H1 (cell line): Measurements from ENCODE around the gene LDLRAD1. TPM values are rescaled to one million over a fixed set of nuclear protein-coding genes. Genes with fewer than 3 reads are reported as not detected.

Experiments used
- CTCF ChIA-PET: fragments of 300-600 bp; sonication (Branson Sonifier 250); formaldehyde crosslinking; loops from one replicate; lab custom pipeline; 2021; ENCODE audit not compliant: partially characterized antibody; lab: Charles Lee
- POLR2A ChIA-PET: fragments of 300-600 bp; sonication (Branson Sonifier 250); formaldehyde crosslinking; loops from one replicate; lab custom pipeline; 2021; ENCODE audit warnings: inconsistent platforms; ENCODE audit not compliant: partially characterized antibody; lab: Charles Lee
- DNase-seq, 2 experiments: peaks; one replicate each; pipeline versions ENCODE4 v3.0.0 to v3.0.0-alpha.2; 2010 to 2022; ENCODE audit warnings: low spot score in 2 of 2, low read depth in 1 of 2, mixed read lengths in 1 of 2
- FAIRE-seq: peaks from 2 replicates; lab custom pipeline; 2011; peaks lifted over from hg19 to GRCh38; lab: Jason Lieb, UNC
- H2AFZ ChIP-seq: 2 replicates; pipeline ENCODE4 v1.8.1; 2012; ENCODE audit warnings: low read length, inconsistent platforms
- H2AK5ac ChIP-seq: 2 replicates; pipeline ENCODE4 v1.6.1; 2013; ENCODE audit warnings: low read depth, low read length
- H2BK120ac ChIP-seq: replicated peaks from 2 replicates; pipeline ENCODE3; 2013; ENCODE audit warnings: low read depth, low read length, inconsistent platforms
- H2BK12ac ChIP-seq: 2 replicates; pipeline ENCODE4 v1.6.1; 2013; ENCODE audit warnings: low read depth, low read length
- H2BK15ac ChIP-seq: 2 replicates; pipeline ENCODE4 v1.6.1; 2013; ENCODE audit warnings: low read length
- H2BK20ac ChIP-seq: 2 replicates; pipeline ENCODE4 v1.6.1; 2013; ENCODE audit warnings: low read length
- H2BK5ac ChIP-seq: 2 replicates; pipeline ENCODE4 v1.6.1; 2013; ENCODE audit warnings: low read depth, low read length
- H3K14ac ChIP-seq: 2 replicates; pipeline ENCODE4 v1.6.1; 2013; ENCODE audit warnings: inconsistent platforms; ENCODE audit not compliant: insufficient read length
- H3K18ac ChIP-seq: 2 replicates; pipeline ENCODE4 v1.6.1; 2013; ENCODE audit warnings: low read length; ENCODE audit errors: extremely low read depth
- H3K23ac ChIP-seq: 2 replicates; pipeline ENCODE4 v1.6.1; 2013; ENCODE audit warnings: inconsistent platforms; ENCODE audit not compliant: insufficient read length
- H3K23me2 ChIP-seq: 2 replicates; pipeline ENCODE4 v1.6.1; 2013; ENCODE audit warnings: low read depth, low read length
- H3K27ac ChIP-seq: 2 replicates; pipeline ENCODE4 v1.6.1; 2011; ENCODE audit warnings: low read depth, low read length, inconsistent platforms
- H3K27me3 ChIP-seq, 4 experiments: replicated peaks in 1 of 4; 1 replicate in 1 of 4; 2 replicates in 3 of 4; pipeline versions ENCODE4 v1.6.1 to v1.8.1; 2011 to 2013; ENCODE audit warnings: low read length in 3 of 4, mild to moderate bottlenecking in 3 of 4, inconsistent platforms in 2 of 4, mixed read lengths in 2 of 4, moderate library complexity in 1 of 4; ENCODE audit not compliant: control insufficient read depth in 3 of 4, insufficient read depth in 3 of 4; ENCODE audit errors: extremely low read depth in 1 of 4
- H3K36me3 ChIP-seq, 4 experiments: 2 replicates each; pipeline versions ENCODE4 v1.6.1 to v1.8.1; 2011 to 2013; ENCODE audit warnings: mild to moderate bottlenecking in 4 of 4, low read length in 3 of 4, moderate library complexity in 2 of 4, control low read depth in 1 of 4, inconsistent platforms in 1 of 4; ENCODE audit not compliant: insufficient read depth in 4 of 4, control insufficient read depth in 2 of 4
- H3K4ac ChIP-seq: replicated peaks from 2 replicates; pipeline ENCODE3; 2013; ENCODE audit warnings: low read length, low read depth, mixed read lengths, inconsistent platforms; ENCODE audit not compliant: insufficient read length
- H3K4me1 ChIP-seq, 4 experiments: replicated peaks in 1 of 4; 1 replicate in 1 of 4; 2 replicates in 3 of 4; pipeline versions ENCODE4 v1.6.1 to v1.8.1; 2011 to 2013; ENCODE audit warnings: low read length in 3 of 4, inconsistent platforms in 2 of 4, mixed read lengths in 1 of 4; ENCODE audit not compliant: insufficient read depth in 4 of 4, control insufficient read depth in 3 of 4
- H3K4me2 ChIP-seq, 2 experiments: 2 replicates each; pipeline versions ENCODE4 v1.6.1 to v1.8.1; 2011 to 2013; ENCODE audit warnings: low read depth in 2 of 2, low read length in 2 of 2, control low read depth in 1 of 2, inconsistent platforms in 1 of 2, mild to moderate bottlenecking in 1 of 2; ENCODE audit not compliant: insufficient read depth in 1 of 2
- H3K4me3 ChIP-seq, 4 experiments: fragments of 200-600, 300-600 bp in 1 of 4; sonication (generic), shearing (Covaris generic), sonication (Bioruptor Twin) in 1 of 4; 2 replicates each; pipeline versions ENCODE4 v1.5.1 to v1.8.1; 2011 to 2016; ENCODE audit warnings: low read length in 4 of 4, low read depth in 3 of 4, control low read depth in 2 of 4, inconsistent platforms in 2 of 4, mild to moderate bottlenecking in 2 of 4, mixed read lengths in 1 of 4, moderate library complexity in 1 of 4; ENCODE audit not compliant: insufficient read depth in 2 of 4; ENCODE audit errors: extremely low read depth in 1 of 4
- H3K56ac ChIP-seq: replicated peaks from 2 replicates; pipeline ENCODE3; 2013; ENCODE audit warnings: low read depth, mild to moderate bottlenecking, mixed read lengths, low read length, inconsistent platforms; ENCODE audit not compliant: insufficient read length
- H3K79me1 ChIP-seq: 2 replicates; pipeline ENCODE4 v1.6.1; 2013; ENCODE audit warnings: low read depth, low read length, control low read depth
- H3K79me2 ChIP-seq, 2 experiments: 2 replicates each; pipeline versions ENCODE4 v1.6.1 to v1.8.1; 2012 to 2013; ENCODE audit warnings: low read length in 2 of 2, mild to moderate bottlenecking in 2 of 2, inconsistent platforms in 1 of 2; ENCODE audit not compliant: insufficient read depth in 2 of 2, control insufficient read depth in 1 of 2
- H3K9ac ChIP-seq, 4 experiments: replicated peaks in 1 of 4; 1 replicate in 1 of 4; 2 replicates in 3 of 4; pipeline versions ENCODE4 v1.6.1 to v1.8.1; 2011 to 2013; ENCODE audit warnings: low read depth in 3 of 4, low read length in 3 of 4, control low read depth in 2 of 4, mild to moderate bottlenecking in 2 of 4, moderate library complexity in 2 of 4, inconsistent platforms in 1 of 4; ENCODE audit errors: extremely low read depth in 1 of 4
- H3K9me3 ChIP-seq, 2 experiments: 2 replicates each; pipeline versions ENCODE4 v1.6.1 to v1.8.1; 2012 to 2013; ENCODE audit warnings: mild to moderate bottlenecking in 2 of 2, moderate library complexity in 2 of 2, control low read depth in 1 of 2, inconsistent platforms in 1 of 2, low read depth in 1 of 2, low read length in 1 of 2, mixed read lengths in 1 of 2; ENCODE audit not compliant: insufficient read depth in 2 of 2
- H4K20me1 ChIP-seq, 2 experiments: replicated peaks in 1 of 2; 2 replicates each; pipeline versions ENCODE3 to v1.8.1; 2011 to 2013; ENCODE audit warnings: inconsistent platforms in 2 of 2, low read length in 2 of 2, mild to moderate bottlenecking in 1 of 2; ENCODE audit not compliant: insufficient read depth in 2 of 2, control insufficient read depth in 1 of 2
- H4K5ac ChIP-seq: 2 replicates; pipeline ENCODE4 v1.6.1; 2013; ENCODE audit warnings: low read length, low read depth, mixed read lengths, inconsistent platforms; ENCODE audit not compliant: insufficient read length
- H4K8ac ChIP-seq: 2 replicates; pipeline ENCODE4 v1.8.0; 2013; ENCODE audit warnings: mild to moderate bottlenecking, moderate library complexity, low read length, inconsistent platforms; ENCODE audit not compliant: insufficient read depth; ENCODE audit errors: extremely low read depth
- H4K91ac ChIP-seq: replicated peaks from 2 replicates; pipeline ENCODE3; 2013; ENCODE audit warnings: low read length, mixed read lengths, inconsistent platforms; ENCODE audit not compliant: insufficient read length
- ASH2L ChIP-seq: fragments of 200-600, 300-600 bp; sonication (generic); IDR thresholded peaks from one replicate; pipeline ENCODE4 v1.7.1; 2017; ENCODE audit warnings: low read length
- BRCA1 ChIP-seq: IDR thresholded peaks from 2 replicates; pipeline ENCODE4 v1.6.1; 2012; ENCODE audit warnings: low read depth, low read length, improper control_type of control experiment
- TBP ChIP-seq: IDR thresholded peaks from 2 replicates; pipeline ENCODE4 v1.6.1; 2011; ENCODE audit warnings: low read depth, low read length, improper control_type of control experiment
- WGBS, 2 experiments: shearing (Covaris generic) in 1 of 2; methylation state at CpG; one replicate each; pipeline versions ENCODE4 v1.1.6 to v1.1.7; 2013 to 2015; ENCODE audit warnings: low lambda C conversion rate in 2 of 2, mixed read lengths in 2 of 2, inconsistent platforms in 1 of 2, low coverage in 1 of 2, missing lambda C conversion rate in 1 of 2; ENCODE audit not compliant: insufficient replicate concordance in 2 of 2, insufficient coverage in 1 of 2, insufficient read length in 1 of 2; ENCODE audit errors: extremely low coverage in 1 of 2, missing lambda C conversion rate in 1 of 2; 5-methylcytosine and 5-hydroxymethylcytosine counted together
- polyA plus RNA-seq, 7 experiments: library from polyadenylated mRNA; depleted of rRNA in 3 of 7; stranded (reverse) in 5 of 7; unstranded in 2 of 7; fragments of >200 nt in 5 of 7; fragments of 200-250 nt in 2 of 7; gene quantifications; 1 replicate in 5 of 7; 2 replicates in 1 of 7; 4 replicates in 1 of 7; pipeline versions ENCODE4 v1.2.1 to v1.2.3, GENCODE V29; 2011 to 2013; ENCODE audit warnings: missing spikeins in 2 of 7, mixed read lengths in 2 of 7
- total RNA-seq: library from RNA; stranded (reverse); fragmentation: NEBNext Ultra II Directional; extraction: Animal tissue kit (Norgen Biotek cat#: 25700); gene quantifications from 2 replicates; pipeline ENCODE4 v1.2.1, GENCODE V29; 2021

LDLRAD1 gene
- total and polyA plus RNA-seq, 2 of the 8 experiments (the other 6 are each of a cell fraction or from before 2014, with no cell fraction given) = not detected

- Histone ChIP-seq H3K23ac (no peak overlapping the region), H3K4me1 (peaks cover 0 to 5% (median 0%) of the 10 kb centered on the region in 4 experiments; a peak in 2 of 7 replicates), H3K23me2 (peaks cover 2% of the 10 kb centered on the region; the same call in 1 of the 2 replicates), H3K4ac (no peak overlapping the region), H2AK5ac (no peak overlapping the region), H3K27me3 (peaks cover 0 to 2% (median 0%) of the 10 kb centered on the region in 4 experiments; a peak in 1 of 7 replicates), H3K27ac (no peak overlapping the region), H3K4me3 (peak overlapping the region in 1 of 4 experiments; percentile 51; a peak in 5 of 8 replicates), H4K5ac (no peak overlapping the region), H3K56ac (no peak overlapping the region), H4K20me1 (no peaks in the 10 kb centered on the region), H3K4me2 (peak overlapping the region; percentile 63 to 65), H2BK5ac (no peak overlapping the region), H3K36me3 (no peaks in the 10 kb centered on the region), H3K9me3 (no peaks in the 10 kb centered on the region), H4K8ac (no peak overlapping the region), H2BK120ac (no peak overlapping the region), H3K79me2 (no peaks in the 10 kb centered on the region), H3K9ac (no peak overlapping the region), H2BK15ac (no peak overlapping the region), H4K91ac (no peak overlapping the region), H2AFZ (peak overlapping the region; percentile 98), H3K79me1 (no peaks in the 10 kb centered on the region), H2BK20ac (no peak overlapping the region), H3K14ac (no peak overlapping the region), H2BK12ac (no peak overlapping the region), H3K18ac (peak overlapping the region; percentile 52; the same call in 1 of the 2 replicates)
- TF ChIP-seq BRCA1 (no peak), TBP (no peak), ASH2L (peak; percentile 10)
- POLR2A ChIA-PET = interaction anchor here (0.8 to 1.2 kb wide), 6 partner anchors 10 to 140 kb away, joined by 3 to 4 read pairs (median 3); partner anchors contain the start of gene TMEM59
- FAIRE-seq = no peak
- WGBS, 2 experiments = 23% methylated on average over 4 of the region's 4 CpGs; no CpG with 5 or more reads in 1 of the 2 experiments
- no peak for DNase-seq
- CTCF ChIA-PET = interaction anchor here (0.6 to 1.8 kb wide), 5 partner anchors 10 to 26 kb away, joined by 3 to 9 read pairs (median 3); no protein-coding TSS in a partner anchor
Observed at GRCh38 chr1:53982763-53983104, 35.3 kb downstream of the LDLRAD1 start.
